H1 (cell line): ENCODE measurements around the gene ZNF414. TPM values are rescaled to one million over a fixed set of nuclear protein-coding genes. Genes with fewer than 3 reads are reported as not detected.

ENCODE experiments used
- CTCF ChIA-PET: fragments of 300-600 bp; sonication (Branson Sonifier 250); formaldehyde crosslinking; loops from one replicate; lab custom pipeline; 2021; ENCODE audit not compliant: partially characterized antibody; lab: Charles Lee
- POLR2A ChIA-PET: fragments of 300-600 bp; sonication (Branson Sonifier 250); formaldehyde crosslinking; loops from one replicate; lab custom pipeline; 2021; ENCODE audit warnings: inconsistent platforms; ENCODE audit not compliant: partially characterized antibody; lab: Charles Lee
- DNase-seq, 2 experiments: peaks; one replicate each; pipeline versions ENCODE4 v3.0.0 to v3.0.0-alpha.2; 2010 to 2022; ENCODE audit warnings: low spot score in 2 of 2, low read depth in 1 of 2, mixed read lengths in 1 of 2
- FAIRE-seq: peaks from 2 replicates; lab custom pipeline; 2011; peaks lifted over from hg19 to GRCh38; lab: Jason Lieb, UNC
- H2AFZ ChIP-seq: 2 replicates; pipeline ENCODE4 v1.8.1; 2012; ENCODE audit warnings: low read length, inconsistent platforms
- H2AK5ac ChIP-seq: 2 replicates; pipeline ENCODE4 v1.6.1; 2013; ENCODE audit warnings: low read depth, low read length
- H2BK120ac ChIP-seq: replicated peaks from 2 replicates; pipeline ENCODE3; 2013; ENCODE audit warnings: low read depth, low read length, inconsistent platforms
- H2BK12ac ChIP-seq: 2 replicates; pipeline ENCODE4 v1.6.1; 2013; ENCODE audit warnings: low read depth, low read length
- H2BK15ac ChIP-seq: 2 replicates; pipeline ENCODE4 v1.6.1; 2013; ENCODE audit warnings: low read length
- H2BK20ac ChIP-seq: 2 replicates; pipeline ENCODE4 v1.6.1; 2013; ENCODE audit warnings: low read length
- H2BK5ac ChIP-seq: 2 replicates; pipeline ENCODE4 v1.6.1; 2013; ENCODE audit warnings: low read depth, low read length
- H3K14ac ChIP-seq: 2 replicates; pipeline ENCODE4 v1.6.1; 2013; ENCODE audit warnings: inconsistent platforms; ENCODE audit not compliant: insufficient read length
- H3K18ac ChIP-seq: 2 replicates; pipeline ENCODE4 v1.6.1; 2013; ENCODE audit warnings: low read length; ENCODE audit errors: extremely low read depth
- H3K23ac ChIP-seq: 2 replicates; pipeline ENCODE4 v1.6.1; 2013; ENCODE audit warnings: inconsistent platforms; ENCODE audit not compliant: insufficient read length
- H3K23me2 ChIP-seq: 2 replicates; pipeline ENCODE4 v1.6.1; 2013; ENCODE audit warnings: low read depth, low read length
- H3K27ac ChIP-seq: 2 replicates; pipeline ENCODE4 v1.6.1; 2011; ENCODE audit warnings: low read depth, low read length, inconsistent platforms
- H3K27me3 ChIP-seq, 4 experiments: replicated peaks in 1 of 4; 1 replicate in 1 of 4; 2 replicates in 3 of 4; pipeline versions ENCODE4 v1.6.1 to v1.8.1; 2011 to 2013; ENCODE audit warnings: low read length in 3 of 4, mild to moderate bottlenecking in 3 of 4, inconsistent platforms in 2 of 4, mixed read lengths in 2 of 4, moderate library complexity in 1 of 4; ENCODE audit not compliant: control insufficient read depth in 3 of 4, insufficient read depth in 3 of 4; ENCODE audit errors: extremely low read depth in 1 of 4
- H3K36me3 ChIP-seq, 4 experiments: 2 replicates each; pipeline versions ENCODE4 v1.6.1 to v1.8.1; 2011 to 2013; ENCODE audit warnings: mild to moderate bottlenecking in 4 of 4, low read length in 3 of 4, moderate library complexity in 2 of 4, control low read depth in 1 of 4, inconsistent platforms in 1 of 4; ENCODE audit not compliant: insufficient read depth in 4 of 4, control insufficient read depth in 2 of 4
- H3K4ac ChIP-seq: replicated peaks from 2 replicates; pipeline ENCODE3; 2013; ENCODE audit warnings: low read length, low read depth, mixed read lengths, inconsistent platforms; ENCODE audit not compliant: insufficient read length
- H3K4me1 ChIP-seq, 4 experiments: replicated peaks in 1 of 4; 1 replicate in 1 of 4; 2 replicates in 3 of 4; pipeline versions ENCODE4 v1.6.1 to v1.8.1; 2011 to 2013; ENCODE audit warnings: low read length in 3 of 4, inconsistent platforms in 2 of 4, mixed read lengths in 1 of 4; ENCODE audit not compliant: insufficient read depth in 4 of 4, control insufficient read depth in 3 of 4
- H3K4me2 ChIP-seq, 2 experiments: 2 replicates each; pipeline versions ENCODE4 v1.6.1 to v1.8.1; 2011 to 2013; ENCODE audit warnings: low read depth in 2 of 2, low read length in 2 of 2, control low read depth in 1 of 2, inconsistent platforms in 1 of 2, mild to moderate bottlenecking in 1 of 2; ENCODE audit not compliant: insufficient read depth in 1 of 2
- H3K4me3 ChIP-seq, 4 experiments: fragments of 200-600, 300-600 bp in 1 of 4; sonication (generic), shearing (Covaris generic), sonication (Bioruptor Twin) in 1 of 4; 2 replicates each; pipeline versions ENCODE4 v1.5.1 to v1.8.1; 2011 to 2016; ENCODE audit warnings: low read length in 4 of 4, low read depth in 3 of 4, control low read depth in 2 of 4, inconsistent platforms in 2 of 4, mild to moderate bottlenecking in 2 of 4, mixed read lengths in 1 of 4, moderate library complexity in 1 of 4; ENCODE audit not compliant: insufficient read depth in 2 of 4; ENCODE audit errors: extremely low read depth in 1 of 4
- H3K56ac ChIP-seq: replicated peaks from 2 replicates; pipeline ENCODE3; 2013; ENCODE audit warnings: low read depth, mild to moderate bottlenecking, mixed read lengths, low read length, inconsistent platforms; ENCODE audit not compliant: insufficient read length
- H3K79me1 ChIP-seq: 2 replicates; pipeline ENCODE4 v1.6.1; 2013; ENCODE audit warnings: low read depth, low read length, control low read depth
- H3K79me2 ChIP-seq, 2 experiments: 2 replicates each; pipeline versions ENCODE4 v1.6.1 to v1.8.1; 2012 to 2013; ENCODE audit warnings: low read length in 2 of 2, mild to moderate bottlenecking in 2 of 2, inconsistent platforms in 1 of 2; ENCODE audit not compliant: insufficient read depth in 2 of 2, control insufficient read depth in 1 of 2
- H3K9ac ChIP-seq, 4 experiments: replicated peaks in 1 of 4; 1 replicate in 1 of 4; 2 replicates in 3 of 4; pipeline versions ENCODE4 v1.6.1 to v1.8.1; 2011 to 2013; ENCODE audit warnings: low read depth in 3 of 4, low read length in 3 of 4, control low read depth in 2 of 4, mild to moderate bottlenecking in 2 of 4, moderate library complexity in 2 of 4, inconsistent platforms in 1 of 4; ENCODE audit errors: extremely low read depth in 1 of 4
- H3K9me3 ChIP-seq, 2 experiments: 2 replicates each; pipeline versions ENCODE4 v1.6.1 to v1.8.1; 2012 to 2013; ENCODE audit warnings: mild to moderate bottlenecking in 2 of 2, moderate library complexity in 2 of 2, control low read depth in 1 of 2, inconsistent platforms in 1 of 2, low read depth in 1 of 2, low read length in 1 of 2, mixed read lengths in 1 of 2; ENCODE audit not compliant: insufficient read depth in 2 of 2
- H4K20me1 ChIP-seq, 2 experiments: replicated peaks in 1 of 2; 2 replicates each; pipeline versions ENCODE3 to v1.8.1; 2011 to 2013; ENCODE audit warnings: inconsistent platforms in 2 of 2, low read length in 2 of 2, mild to moderate bottlenecking in 1 of 2; ENCODE audit not compliant: insufficient read depth in 2 of 2, control insufficient read depth in 1 of 2
- H4K5ac ChIP-seq: 2 replicates; pipeline ENCODE4 v1.6.1; 2013; ENCODE audit warnings: low read length, low read depth, mixed read lengths, inconsistent platforms; ENCODE audit not compliant: insufficient read length
- H4K8ac ChIP-seq: 2 replicates; pipeline ENCODE4 v1.8.0; 2013; ENCODE audit warnings: mild to moderate bottlenecking, moderate library complexity, low read length, inconsistent platforms; ENCODE audit not compliant: insufficient read depth; ENCODE audit errors: extremely low read depth
- H4K91ac ChIP-seq: replicated peaks from 2 replicates; pipeline ENCODE3; 2013; ENCODE audit warnings: low read length, mixed read lengths, inconsistent platforms; ENCODE audit not compliant: insufficient read length
- ATF3 ChIP-seq: IDR thresholded peaks from 2 replicates; pipeline ENCODE4 v1.6.1; 2011; ENCODE audit warnings: low read depth, mild to moderate bottlenecking, low read length; ENCODE audit not compliant: insufficient read depth
- CTBP2 ChIP-seq: IDR thresholded peaks from 2 replicates; pipeline ENCODE4 v1.7.0; 2011; ENCODE audit warnings: borderline replicate concordance, mild to moderate bottlenecking, moderate library complexity, mixed read lengths, low read length; ENCODE audit not compliant: insufficient read depth, insufficient read length
- JUN ChIP-seq: IDR thresholded peaks from 2 replicates; pipeline ENCODE4 v1.6.1; 2011; ENCODE audit warnings: low read depth, mild to moderate bottlenecking, improper control_type of control experiment, low read length
- NRF1 ChIP-seq: IDR thresholded peaks from 2 replicates; pipeline ENCODE4 v1.6.1; 2011; ENCODE audit warnings: mild to moderate bottlenecking, low read depth, low read length, improper control_type of control experiment
- RBBP5 ChIP-seq: IDR thresholded peaks from 2 replicates; pipeline ENCODE4 v1.7.1; 2012; ENCODE audit warnings: low read depth, mild to moderate bottlenecking, inconsistent platforms, low read length, moderate library complexity, borderline replicate concordance
- SAP30 ChIP-seq: fragments of 300-600 bp; sonication (generic); IDR thresholded peaks from 2 replicates; pipeline ENCODE4 v1.7.1; 2012; ENCODE audit warnings: low read length, moderate library complexity, mild to moderate bottlenecking, inconsistent platforms; ENCODE audit not compliant: insufficient read depth, insufficient replicate concordance
- SIX5 ChIP-seq: IDR thresholded peaks from 2 replicates; pipeline ENCODE4 v1.6.1; 2011; ENCODE audit warnings: mild to moderate bottlenecking, low read depth, low read length
- SP2 ChIP-seq: IDR thresholded peaks from 2 replicates; pipeline ENCODE4 v1.6.1; 2012; ENCODE audit warnings: mild to moderate bottlenecking, low read length, inconsistent platforms
- SP4 ChIP-seq: IDR thresholded peaks from 2 replicates; pipeline ENCODE4 v1.6.1; 2012; ENCODE audit warnings: low read length, inconsistent platforms
- SRF ChIP-seq: IDR thresholded peaks from 2 replicates; pipeline ENCODE4 v1.6.1; 2011; ENCODE audit warnings: mild to moderate bottlenecking, low read depth, low read length, moderate library complexity
- TCF12 ChIP-seq: IDR thresholded peaks from 2 replicates; pipeline ENCODE4 v1.6.1; 2011; ENCODE audit warnings: low read depth, mild to moderate bottlenecking, low read length
- WGBS, 2 experiments: shearing (Covaris generic) in 1 of 2; methylation state at CpG; one replicate each; pipeline versions ENCODE4 v1.1.6 to v1.1.7; 2013 to 2015; ENCODE audit warnings: low lambda C conversion rate in 2 of 2, mixed read lengths in 2 of 2, inconsistent platforms in 1 of 2, low coverage in 1 of 2, missing lambda C conversion rate in 1 of 2; ENCODE audit not compliant: insufficient replicate concordance in 2 of 2, insufficient coverage in 1 of 2, insufficient read length in 1 of 2; ENCODE audit errors: extremely low coverage in 1 of 2, missing lambda C conversion rate in 1 of 2; 5-methylcytosine and 5-hydroxymethylcytosine counted together
- polyA plus RNA-seq, 7 experiments: library from polyadenylated mRNA; depleted of rRNA in 3 of 7; stranded (reverse) in 5 of 7; unstranded in 2 of 7; fragments of >200 nt in 5 of 7; fragments of 200-250 nt in 2 of 7; gene quantifications; 1 replicate in 5 of 7; 2 replicates in 1 of 7; 4 replicates in 1 of 7; pipeline versions ENCODE4 v1.2.1 to v1.2.3, GENCODE V29; 2011 to 2013; ENCODE audit warnings: missing spikeins in 2 of 7, mixed read lengths in 2 of 7
- total RNA-seq: library from RNA; stranded (reverse); fragmentation: NEBNext Ultra II Directional; extraction: Animal tissue kit (Norgen Biotek cat#: 25700); gene quantifications from 2 replicates; pipeline ENCODE4 v1.2.1, GENCODE V29; 2021

The ZNF414 gene
- total and polyA plus RNA-seq, 2 of the 8 experiments (the other 6 are each of a cell fraction or from before 2014, with no cell fraction given) = 9.7 to 26.8 TPM

GRCh38 chr19:8505680-8506401, 8.1 kb downstream of the ZNF414 start:
- Histone ChIP-seq H3K27ac (no peak overlapping the region), H3K14ac (no peak overlapping the region), H2AK5ac (no peak overlapping the region), H3K4me3 (peak overlapping the region; percentile 32 to 70 (median 62)), H4K8ac (peak overlapping the region; percentile 91), H2AFZ (no peak overlapping the region), H3K4me1 (peaks cover 0 to 6% (median 5%) of the 10 kb centered on the region in 4 experiments; a peak in 5 of 7 replicates), H4K5ac (peak overlapping the region; percentile 52), H3K23me2 (peaks cover 11% of the 10 kb centered on the region; the same call in 1 of the 2 replicates), H3K18ac (peak overlapping the region; percentile 78), H2BK15ac (peak overlapping the region; percentile 75; the same call in 1 of the 2 replicates), H3K9me3 (no peaks in the 10 kb centered on the region), H3K4me2 (peak overlapping the region; percentile 54 to 79), H2BK20ac (no peak overlapping the region), H3K36me3 (peaks cover 0 to 2% (median 0%) of the 10 kb centered on the region in 4 experiments; a peak in 1 of 8 replicates), H2BK5ac (no peak overlapping the region; the same call in 1 of the 2 replicates), H3K56ac (peak overlapping the region; percentile 30), H3K27me3 (no peaks in the 10 kb centered on the region), H3K79me1 (peaks cover 3% of the 10 kb centered on the region; the same call in 1 of the 2 replicates), H3K79me2 (no peaks in the 10 kb centered on the region), H3K4ac (peak overlapping the region; percentile 57), H4K20me1 (no peaks in the 10 kb centered on the region), H2BK12ac (no peak overlapping the region), H3K9ac (peak overlapping the region in 3 of 4 experiments; percentile 37 to 53 (median 51); a peak in 5 of 7 replicates), H2BK120ac (no peak overlapping the region), H4K91ac (peak overlapping the region; percentile 27), H3K23ac (no peak overlapping the region)
- DNase-seq (peak; percentile 49 to 94), FAIRE-seq (no peak)
- ChIA-PET POLR2A (interaction anchor here (0.6 to 3.8 kb wide), 17 partner anchors 8 to 1751 kb away, joined by 3 to 21 read pairs (median 3); partner anchors contain the start of genes HNRNPM and ZNF414), CTCF (interaction anchor here (0.7 to 4.3 kb wide), 19 partner anchors 8 to 164 kb away, joined by 3 to 30 read pairs (median 3); partner anchors contain the start of gene MYO1F)
- WGBS, 2 experiments = 3% methylated on average over 50 of the region's 56 CpGs; no CpG with 5 or more reads in 1 of the 2 experiments
- TF ChIP-seq TCF12 (no peak), JUN (no peak), ATF3 (no peak), CTBP2 (peak; percentile 21), SP4 (no peak), SAP30 (peak; percentile 23), SP2 (no peak), RBBP5 (no peak), SRF (no peak), SIX5 (no peak), NRF1 (no peak)
